Measurements from ENCODE around the gene RBBP6.

Gene RBBP6

GRCh38 chr16:24524855-24525677 lies 14.3 kb upstream of the RBBP6 start:
- no peak for FAIRE-seq

GRCh38 chr16:24525970-24526559 lies 13.3 kb upstream of the RBBP6 start:
- no peak for FAIRE-seq

GRCh38 chr16:24526701-24527495 lies 12.5 kb upstream of the RBBP6 start:
- FAIRE-seq: no peak

GRCh38 chr16:24531166-24531565 lies 8.2 kb upstream of the RBBP6 start:
- no peak for FAIRE-seq

- FAIRE-seq: no peak
These were observed 4.7 kb upstream of the RBBP6 start for GRCh38 chr16:24534620-24535019.

- FAIRE-seq: no peak
These were observed 3.5 kb upstream of the RBBP6 start for GRCh38 chr16:24535827-24536226.

- no peak for FAIRE-seq
These were observed 2.7 kb upstream of the RBBP6 start for GRCh38 chr16:24536671-24537070.

- no peak for FAIRE-seq
These were observed 1.7 kb upstream of the RBBP6 start for GRCh38 chr16:24537474-24538337.

- FAIRE-seq: no peak
These were observed 541 bp upstream of the RBBP6 start for GRCh38 chr16:24538756-24539294.

- no peak for FAIRE-seq
These were observed 660 bp downstream of the RBBP6 start for GRCh38 chr16:24539850-24540601.

- no peak for FAIRE-seq
These were observed 1.3 kb downstream of the RBBP6 start for GRCh38 chr16:24540602-24541210.

- no peak for FAIRE-seq
These were observed 2.0 kb downstream of the RBBP6 start for GRCh38 chr16:24541233-24541933.

GRCh38 chr16:24543949-24544348 lies 4.6 kb downstream of the RBBP6 start:
- FAIRE-seq: no peak

GRCh38 chr16:24544640-24545039 lies 5.3 kb downstream of the RBBP6 start:
- no peak for FAIRE-seq

GRCh38 chr16:24550295-24550694 lies 10.9 kb downstream of the RBBP6 start:
- FAIRE-seq: no peak

GRCh38 chr16:24552705-24553246 lies 13.4 kb downstream of the RBBP6 start:
- no peak for FAIRE-seq

GRCh38 chr16:24553983-24554382 lies 14.6 kb downstream of the RBBP6 start:
- no peak for FAIRE-seq

GRCh38 chr16:24555346-24555872 lies 16.0 kb downstream of the RBBP6 start:
- FAIRE-seq: no peak

- FAIRE-seq: no peak
These were observed 23.4 kb downstream of the RBBP6 start for GRCh38 chr16:24562811-24563210.

GRCh38 chr16:24568392-24568791 lies 29.0 kb downstream of the RBBP6 start:
- FAIRE-seq: no peak

Data from colon (tissue), 2 donors.